Neural progenitor cell (in vitro differentiated cells): ENCODE data around the gene SLC1A1. TPM values are rescaled to one million over a fixed set of nuclear protein-coding genes. Genes with fewer than 3 reads are reported as not detected.

Source experiments
- DNase-seq: peaks from one replicate; pipeline ENCODE4 v3.0.0-alpha.2; 2016; ENCODE audit warnings: low spot score
- H2AFZ ChIP-seq: fragments of 200-600 bp; sonication (generic); replicated peaks from 2 replicates; pipeline ENCODE4 v1.6.1; 2016; ENCODE audit warnings: antibody characterized with exemption
- H3F3A ChIP-seq: fragments of 200-600 bp; sonication (generic); 2 replicates; pipeline ENCODE4 v1.6.1; 2016; ENCODE audit warnings: antibody characterized with exemption, low read depth
- H3K27ac ChIP-seq: fragments of 200-600 bp; sonication (generic); 2 replicates; pipeline ENCODE4 v1.5.1; 2016; ENCODE audit warnings: mild to moderate bottlenecking
- H3K27me3 ChIP-seq: fragments of 200-600 bp; sonication (generic); 2 replicates; pipeline ENCODE4 v1.6.1; 2016; ENCODE audit warnings: mild to moderate bottlenecking, moderate library complexity
- H3K36me3 ChIP-seq: fragments of 200-600 bp; sonication (generic); 2 replicates; pipeline ENCODE4 v1.5.1; 2016
- H3K4me1 ChIP-seq: fragments of 200-600 bp; sonication (generic); 2 replicates; pipeline ENCODE4 v1.6.1; 2016; ENCODE audit warnings: mixed run types
- H3K4me2 ChIP-seq: fragments of 200-600 bp; sonication (generic); 2 replicates; pipeline ENCODE4 v1.6.1; 2016
- H3K4me3 ChIP-seq: fragments of 200-600 bp; sonication (generic); 2 replicates; pipeline ENCODE4 v1.5.1; 2016
- H3K79me2 ChIP-seq: fragments of 200-600 bp; sonication (generic); 2 replicates; pipeline ENCODE4 v1.6.1; 2016; ENCODE audit warnings: low read depth
- H3K9ac ChIP-seq: fragments of 200-600 bp; sonication (generic); 2 replicates; pipeline ENCODE4 v1.6.1; 2016
- H3K9me3 ChIP-seq: fragments of 200-600 bp; sonication (generic); 2 replicates; pipeline ENCODE4 v1.5.1; 2016; ENCODE audit warnings: low read depth
- H4K20me1 ChIP-seq: fragments of 200-600 bp; sonication (generic); 2 replicates; pipeline ENCODE4 v1.6.1; 2016; ENCODE audit warnings: low read depth
- H3K27ac Mint-ChIP-seq: 3 replicates; pipeline ENCODE4 v1.8.0; 2021; ENCODE audit warnings: mixed read lengths
- H3K27me3 Mint-ChIP-seq: 2 replicates; pipeline ENCODE4 v1.8.0; 2022; ENCODE audit warnings: low read depth, mild to moderate bottlenecking, inconsistent platforms, moderate library complexity, mixed read lengths; ENCODE audit not compliant: insufficient read depth
- H3K36me3 Mint-ChIP-seq: 3 replicates; pipeline ENCODE4 v1.8.0; 2021; ENCODE audit warnings: mixed read lengths
- H3K4me1 Mint-ChIP-seq: 3 replicates; pipeline ENCODE4 v1.8.0; 2021; ENCODE audit warnings: mixed read lengths
- H3K4me3 Mint-ChIP-seq: 3 replicates; pipeline ENCODE4 v1.8.0; 2021; ENCODE audit warnings: mild to moderate bottlenecking, moderate library complexity, mixed read lengths
- H3K9me3 Mint-ChIP-seq: 3 replicates; pipeline ENCODE4 v1.8.0; 2020; ENCODE audit warnings: mixed read lengths
- CTCF ChIP-seq: fragments of 200-600 bp; sonication (generic); IDR thresholded peaks from 2 replicates; pipeline ENCODE4 v1.5.1; 2017; ENCODE audit warnings: antibody characterized with exemption, mild to moderate bottlenecking
- EZH2 ChIP-seq: fragments of 200-600 bp; sonication (generic); IDR thresholded peaks from 2 replicates; pipeline ENCODE4 v1.6.1; 2017; ENCODE audit warnings: antibody characterized with exemption, mild to moderate bottlenecking, moderate library complexity
- EZH2phosphoT487 ChIP-seq: fragments of 200-600 bp; sonication (generic); IDR thresholded peaks from 2 replicates; pipeline ENCODE4 v1.6.1; 2017; ENCODE audit warnings: antibody characterized with exemption
- total RNA-seq: library from RNA; depleted of rRNA; stranded (reverse); fragments of >200 nt; gene quantifications from 2 replicates; pipeline ENCODE4 v1.2.3, GENCODE V29; 2015; ENCODE audit warnings: low replicate concordance

Gene SLC1A1
- total RNA-seq, 1 donor from 2014 or later: 16.2 TPM

- Mint-ChIP-seq H3K9me3 (no peaks in the 10 kb centered on the region), H3K27ac (no peak overlapping the region), H3K27me3 (peaks cover 6% of the 10 kb centered on the region), H3K4me1 (peaks cover 5% of the 10 kb centered on the region), H3K4me3 (no peak overlapping the region), H3K36me3 (no peaks in the 10 kb centered on the region)
- no peaks in the 10 kb centered on the region for H3F3A ChIP-seq
- H2AFZ ChIP-seq: no peak overlapping the region
- no peak overlapping the region for H3K4me3 ChIP-seq
- no peaks in the 10 kb centered on the region for H4K20me1 ChIP-seq
- H3K27ac ChIP-seq: no peak overlapping the region
- H3K4me1 ChIP-seq: no peaks in the 10 kb centered on the region
- no peaks in the 10 kb centered on the region for H3K36me3 ChIP-seq
- no peak overlapping the region for H3K9ac ChIP-seq
- H3K4me2 ChIP-seq: no peak overlapping the region
- H3K27me3 ChIP-seq: no peaks in the 10 kb centered on the region
- no peak for DNase-seq
- TF ChIP-seq CTCF (no peak), EZH2phosphoT487 (no peak), EZH2 (no peak)
- no peaks in the 10 kb centered on the region for H3K79me2 ChIP-seq
- H3K9me3 ChIP-seq: no peaks in the 10 kb centered on the region
Measured at GRCh38 chr9:4583001-4583400, 92.7 kb downstream of the SLC1A1 start.

GRCh38 chr9:4584636-4585035 is 94.4 kb downstream of the SLC1A1 start:
- Histone ChIP-seq H3K27ac (no peak overlapping the region), H3K36me3 (no peaks in the 10 kb centered on the region)
- TF ChIP-seq EZH2 (no peak), EZH2phosphoT487 (no peak)

GRCh38 chr9:4585135-4585534 is 94.9 kb downstream of the SLC1A1 start:
- Mint-ChIP-seq H3K4me3 (no peak overlapping the region), H3K27ac (no peak overlapping the region), H3K4me1 (peaks cover 5% of the 10 kb centered on the region), H3K9me3 (no peaks in the 10 kb centered on the region), H3K36me3 (no peaks in the 10 kb centered on the region), H3K27me3 (peaks cover 8% of the 10 kb centered on the region)
- Histone ChIP-seq H3K27me3 (no peaks in the 10 kb centered on the region), H3K9me3 (no peaks in the 10 kb centered on the region), H3K4me2 (no peak overlapping the region), H3K9ac (no peak overlapping the region), H2AFZ (no peak overlapping the region), H3F3A (no peaks in the 10 kb centered on the region), H3K27ac (no peak overlapping the region), H3K36me3 (no peaks in the 10 kb centered on the region), H3K79me2 (no peaks in the 10 kb centered on the region), H3K4me1 (no peaks in the 10 kb centered on the region), H4K20me1 (no peaks in the 10 kb centered on the region), H3K4me3 (no peak overlapping the region)
- TF ChIP-seq EZH2: no peak
- TF ChIP-seq CTCF: no peak
- no peak for TF ChIP-seq EZH2phosphoT487
- no peak for DNase-seq

More at GRCh38 chr9:4584636-4585035, 94.4 kb downstream of the SLC1A1 start:
- Histone ChIP-seq H3K27me3 (no peaks in the 10 kb centered on the region), H3K4me3 (no peak overlapping the region), H3F3A (no peaks in the 10 kb centered on the region), H3K9ac (no peak overlapping the region), H2AFZ (no peak overlapping the region), H4K20me1 (no peaks in the 10 kb centered on the region), H3K4me2 (no peak overlapping the region), H3K79me2 (no peaks in the 10 kb centered on the region), H3K9me3 (no peaks in the 10 kb centered on the region), H3K4me1 (no peaks in the 10 kb centered on the region)
- Mint-ChIP-seq H3K27me3 (peaks cover 8% of the 10 kb centered on the region), H3K27ac (no peak overlapping the region), H3K9me3 (no peaks in the 10 kb centered on the region), H3K4me1 (peaks cover 5% of the 10 kb centered on the region), H3K36me3 (no peaks in the 10 kb centered on the region), H3K4me3 (no peak overlapping the region)
- no peak for DNase-seq

GRCh38 chr9:4588721-4589120 is 98.5 kb downstream of the SLC1A1 start:
- H3K4me3 Mint-ChIP-seq: no peak overlapping the region
- H3K4me1 Mint-ChIP-seq: no peaks in the 10 kb centered on the region
- TF ChIP-seq EZH2 (no peak), CTCF (no peak), EZH2phosphoT487 (no peak)
- Histone ChIP-seq H3K4me3 (no peak overlapping the region), H2AFZ (no peak overlapping the region), H3K27me3 (no peaks in the 10 kb centered on the region), H3K4me1 (no peaks in the 10 kb centered on the region), H3K27ac (no peak overlapping the region), H3K9ac (no peak overlapping the region), H3K36me3 (no peaks in the 10 kb centered on the region), H3K9me3 (no peaks in the 10 kb centered on the region), H3K79me2 (no peaks in the 10 kb centered on the region), H4K20me1 (no peaks in the 10 kb centered on the region), H3F3A (no peaks in the 10 kb centered on the region), H3K4me2 (no peak overlapping the region)
- H3K9me3 Mint-ChIP-seq: no peaks in the 10 kb centered on the region
- no peak overlapping the region for H3K27ac Mint-ChIP-seq
- DNase-seq: no peak
- H3K36me3 Mint-ChIP-seq: no peaks in the 10 kb centered on the region
- H3K27me3 Mint-ChIP-seq: peaks cover 4% of the 10 kb centered on the region
